ENCODE data around the gene ASPM. TPM values are rescaled to one million over a fixed set of nuclear protein-coding genes. Genes with fewer than 3 reads are reported as not detected.

Gene ASPM
- total RNA-seq, 1 donor from 2014 or later = 17.5 TPM

- DNase-seq (ENCODE audit: low spot score, unreplicated experiment) = no peak
- no peaks in the 10 kb centered on the region for H3K36me3 Mint-ChIP-seq (ENCODE audit: insufficient read depth)
- no peak overlapping the region for H3K4me3 Mint-ChIP-seq (ENCODE audit: low read depth)
- H3K9me3 Mint-ChIP-seq (ENCODE audit: low read depth) = no peaks in the 10 kb centered on the region
- H3K4me1 Mint-ChIP-seq (ENCODE audit: low read depth) = peaks cover 4% of the 10 kb centered on the region
- no peaks in the 10 kb centered on the region for H3K27me3 Mint-ChIP-seq
- TF ChIP-seq, protein P1, sequence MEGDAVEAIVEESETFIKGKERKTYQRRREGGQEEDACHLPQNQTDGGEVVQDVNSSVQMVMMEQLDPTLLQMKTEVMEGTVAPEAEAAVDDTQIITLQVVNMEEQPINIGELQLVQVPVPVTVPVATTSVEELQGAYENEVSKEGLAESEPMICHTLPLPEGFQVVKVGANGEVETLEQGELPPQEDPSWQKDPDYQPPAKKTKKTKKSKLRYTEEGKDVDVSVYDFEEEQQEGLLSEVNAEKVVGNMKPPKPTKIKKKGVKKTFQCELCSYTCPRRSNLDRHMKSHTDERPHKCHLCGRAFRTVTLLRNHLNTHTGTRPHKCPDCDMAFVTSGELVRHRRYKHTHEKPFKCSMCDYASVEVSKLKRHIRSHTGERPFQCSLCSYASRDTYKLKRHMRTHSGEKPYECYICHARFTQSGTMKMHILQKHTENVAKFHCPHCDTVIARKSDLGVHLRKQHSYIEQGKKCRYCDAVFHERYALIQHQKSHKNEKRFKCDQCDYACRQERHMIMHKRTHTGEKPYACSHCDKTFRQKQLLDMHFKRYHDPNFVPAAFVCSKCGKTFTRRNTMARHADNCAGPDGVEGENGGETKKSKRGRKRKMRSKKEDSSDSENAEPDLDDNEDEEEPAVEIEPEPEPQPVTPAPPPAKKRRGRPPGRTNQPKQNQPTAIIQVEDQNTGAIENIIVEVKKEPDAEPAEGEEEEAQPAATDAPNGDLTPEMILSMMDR (IDR thresholded peaks at IDR 0.05; ENCODE audit: unreplicated experiment) = no peak
- no peak overlapping the region for H3K27ac Mint-ChIP-seq
Measured at GRCh38 chr1:197137322-197137721, 9.1 kb downstream of the ASPM start.

DNA sequence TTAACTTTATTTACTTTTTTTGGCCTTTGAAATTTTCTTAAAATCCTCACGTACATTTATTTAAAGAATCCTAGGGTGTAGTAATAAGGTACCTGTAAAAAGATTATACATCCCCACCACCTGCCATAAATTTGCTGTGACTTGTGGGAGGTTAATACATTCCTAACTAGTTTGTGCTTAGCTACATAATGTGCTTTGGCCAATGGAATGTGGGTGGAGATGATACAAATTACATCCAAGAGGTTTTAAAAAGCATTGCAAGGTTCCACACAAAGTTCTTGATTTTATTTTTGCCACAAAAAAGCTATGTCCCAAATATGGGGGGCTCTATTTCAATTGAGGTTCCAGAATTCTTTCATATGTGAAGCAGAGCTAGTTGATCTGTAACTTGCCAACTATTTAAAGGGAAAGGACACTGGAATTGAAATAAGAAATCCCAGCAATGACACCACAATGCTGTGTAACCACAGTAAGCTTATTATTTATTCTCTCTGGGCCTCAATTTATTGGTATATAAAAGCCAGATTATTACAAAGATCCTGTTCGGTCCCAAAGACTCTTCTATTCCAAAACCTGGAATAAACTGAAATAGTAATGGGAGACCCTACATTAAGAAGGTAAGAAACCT is 15.7 kb downstream of the ASPM start:
- peaks cover 8% of the 10 kb centered on the region for H3K36me3 Mint-ChIP-seq (ENCODE audit: insufficient read depth)

GRCh38 chr1:197129698-197130097 is 16.8 kb downstream of the ASPM start:
- DNase-seq (ENCODE audit: low spot score, unreplicated experiment) = no peak
- Mint-ChIP-seq H3K9me3 (ENCODE audit: low read depth) (no peaks in the 10 kb centered on the region), H3K27ac (no peak overlapping the region), H3K4me1 (ENCODE audit: low read depth) (peaks cover 4% of the 10 kb centered on the region), H3K4me3 (ENCODE audit: low read depth) (no peak overlapping the region), H3K27me3 (no peaks in the 10 kb centered on the region), H3K36me3 (ENCODE audit: insufficient read depth) (peaks cover 8% of the 10 kb centered on the region)
- TF ChIP-seq, protein P1 (IDR thresholded peaks at IDR 0.05; ENCODE audit: unreplicated experiment) = no peak

More for the DNA sequence above, 15.7 kb downstream of the ASPM start:
- TF ChIP-seq, protein P1 (IDR thresholded peaks at IDR 0.05; ENCODE audit: unreplicated experiment) = no peak
- DNase-seq (ENCODE audit: low spot score, unreplicated experiment) = no peak
- no peaks in the 10 kb centered on the region for H3K27me3 Mint-ChIP-seq
- no peak overlapping the region for H3K4me3 Mint-ChIP-seq (ENCODE audit: low read depth)
- H3K9me3 Mint-ChIP-seq (ENCODE audit: low read depth) = no peaks in the 10 kb centered on the region
- H3K27ac Mint-ChIP-seq = no peak overlapping the region
- H3K4me1 Mint-ChIP-seq (ENCODE audit: low read depth) = peaks cover 4% of the 10 kb centered on the region

DNA sequence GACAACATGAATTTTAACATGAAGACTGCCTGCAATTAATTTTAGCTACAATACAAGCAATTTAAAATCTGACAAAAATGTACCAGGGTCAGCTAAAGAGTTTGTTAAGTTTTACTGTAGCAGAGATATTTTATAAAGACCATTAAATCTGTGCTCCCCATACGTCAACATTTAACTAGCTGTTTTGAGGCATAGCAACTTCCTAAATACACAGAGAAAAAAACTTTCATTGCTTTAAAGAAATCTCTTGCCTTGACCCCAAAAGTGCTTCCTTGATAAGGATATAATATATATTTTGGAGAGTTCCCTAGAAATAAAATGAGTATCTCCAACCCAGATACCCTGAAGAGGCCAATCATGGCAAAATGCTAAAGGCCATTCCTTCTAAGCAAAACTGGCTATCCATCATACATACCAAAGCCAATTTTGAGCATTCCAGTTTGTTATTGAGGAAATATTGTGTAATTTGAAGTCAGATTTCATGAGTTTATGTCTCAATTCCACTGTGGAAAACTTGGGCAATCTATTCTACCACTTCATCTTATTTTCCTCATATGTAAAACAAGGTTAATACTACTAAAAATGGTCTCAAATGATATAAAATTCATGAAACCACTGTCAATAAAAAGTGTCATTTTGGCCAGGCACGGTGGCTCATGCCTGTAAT is 19.1 kb downstream of the ASPM start:
- H3K4me3 Mint-ChIP-seq (ENCODE audit: low read depth) = no peak overlapping the region
- H3K4me1 Mint-ChIP-seq (ENCODE audit: low read depth) = peaks cover 4% of the 10 kb centered on the region

GRCh38 chr1:197126691-197127090 is 19.8 kb downstream of the ASPM start:
- no peaks in the 10 kb centered on the region for H3K27me3 Mint-ChIP-seq
- H3K36me3 Mint-ChIP-seq (ENCODE audit: insufficient read depth) = peaks cover 10% of the 10 kb centered on the region
- no peak for DNase-seq (ENCODE audit: low spot score, unreplicated experiment)
- H3K4me1 Mint-ChIP-seq (ENCODE audit: low read depth) = peaks cover 4% of the 10 kb centered on the region
- no peaks in the 10 kb centered on the region for H3K9me3 Mint-ChIP-seq (ENCODE audit: low read depth)
- H3K4me3 Mint-ChIP-seq (ENCODE audit: low read depth) = no peak overlapping the region
- TF ChIP-seq, protein P1 (IDR thresholded peaks at IDR 0.05; ENCODE audit: unreplicated experiment) = no peak
- no peak overlapping the region for H3K27ac Mint-ChIP-seq

More for the DNA sequence above, 19.1 kb downstream of the ASPM start:
- TF ChIP-seq, protein P1 (IDR thresholded peaks at IDR 0.05; ENCODE audit: unreplicated experiment) = no peak
- Mint-ChIP-seq H3K27ac (peak overlapping the region; percentile 17), H3K9me3 (ENCODE audit: low read depth) (no peaks in the 10 kb centered on the region), H3K27me3 (no peaks in the 10 kb centered on the region), H3K36me3 (ENCODE audit: insufficient read depth) (peaks cover 8% of the 10 kb centered on the region)
- DNase-seq (ENCODE audit: low spot score, unreplicated experiment) = no peak
